Activated CD4-positive, CD25-positive, alpha-beta regulatory T cell treated with anti-CD3 and anti-CD28 coated beads, Interleukin-2, amount 50 U/mL, for 24 hours (primary cell): ENCODE results near the gene TFE3.
"Not testable (repeated sequence)": the region's sequence is repeated elsewhere in the genome, so short reads cannot be mapped to it uniquely, and the experiment has no call there.

Experiments used
- ATAC-seq, 2 donors: fragments of 150-1000 bp; cut with Tn5 transposase; one replicate each; pipeline ENCODE4 v1.10.0; 2021; ENCODE audit warnings: mild to moderate bottlenecking in 1 of 2, moderate library complexity in 1 of 2

The TFE3 gene

GRCh38 chrX:49000636-49001035, 42.5 kb downstream of the TFE3 start:
- no peak for ATAC-seq

DNA sequence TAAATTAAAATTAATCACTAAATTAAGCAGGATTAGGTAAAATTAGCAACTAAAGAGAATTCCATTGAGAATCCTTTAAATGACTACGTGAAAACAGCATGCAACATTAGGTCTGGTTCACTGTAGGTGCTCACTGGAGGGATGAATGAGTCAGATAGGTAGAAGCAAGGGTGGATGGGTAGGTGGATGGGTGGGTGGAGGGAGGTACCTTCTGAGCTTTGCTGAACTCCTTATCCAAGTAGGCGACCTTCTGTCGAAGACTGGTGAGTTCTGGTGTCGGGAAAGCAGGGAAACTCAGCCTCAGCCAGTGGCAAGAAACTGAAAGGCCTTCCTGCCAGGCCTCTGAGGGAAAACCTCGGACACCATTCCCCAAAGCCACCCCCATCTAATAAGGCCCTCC, 44.1 kb downstream of the TFE3 start:
- no peak for ATAC-seq

- no peak for ATAC-seq
Measured at GRCh38 chrX:48998391-48998790, 44.8 kb downstream of the TFE3 start.

- ATAC-seq, result no peak
Measured at GRCh38 chrX:48997865-48998264, 45.3 kb downstream of the TFE3 start.

DNA sequence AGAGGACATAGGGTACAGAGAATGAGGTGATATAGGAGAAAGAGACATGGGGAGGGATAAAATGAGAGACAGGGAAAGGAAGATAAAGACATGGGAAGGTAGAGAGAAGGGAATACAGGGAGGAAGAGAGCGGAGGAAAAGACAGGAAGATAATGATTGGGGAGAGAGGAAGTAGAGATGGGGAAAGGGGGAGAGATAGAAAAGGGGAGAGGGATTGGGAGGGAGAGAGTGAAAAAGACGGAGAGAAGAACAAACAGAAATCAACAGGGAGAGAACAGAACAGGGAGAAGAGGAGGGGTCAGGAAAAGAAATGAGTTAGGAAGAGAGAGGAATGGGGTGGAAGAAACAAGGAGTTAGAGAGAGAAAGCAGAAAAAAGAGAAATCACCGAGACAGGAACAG, 45.7 kb downstream of the TFE3 start:
- ATAC-seq, result no peak

DNA sequence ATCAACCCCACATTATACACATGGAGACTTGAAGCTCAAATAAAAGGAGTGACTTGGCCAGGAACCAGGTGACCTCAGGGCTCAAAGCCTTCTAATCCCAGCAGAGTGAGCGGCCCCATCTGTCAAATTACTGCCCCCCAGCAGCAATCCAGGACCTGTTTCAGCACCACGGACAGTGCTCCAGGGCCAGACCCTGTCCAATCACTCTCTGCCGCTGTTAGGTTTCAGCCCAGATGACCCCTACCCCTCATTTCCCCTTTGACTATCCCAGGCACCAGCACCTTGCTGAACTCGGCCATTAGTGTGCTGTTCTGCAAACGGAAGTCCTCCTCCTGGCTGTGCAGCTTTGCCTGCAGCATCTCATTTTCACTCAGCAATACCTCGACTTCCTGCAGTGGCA, 46.2 kb downstream of the TFE3 start:
- ATAC-seq, result no peak

DNA sequence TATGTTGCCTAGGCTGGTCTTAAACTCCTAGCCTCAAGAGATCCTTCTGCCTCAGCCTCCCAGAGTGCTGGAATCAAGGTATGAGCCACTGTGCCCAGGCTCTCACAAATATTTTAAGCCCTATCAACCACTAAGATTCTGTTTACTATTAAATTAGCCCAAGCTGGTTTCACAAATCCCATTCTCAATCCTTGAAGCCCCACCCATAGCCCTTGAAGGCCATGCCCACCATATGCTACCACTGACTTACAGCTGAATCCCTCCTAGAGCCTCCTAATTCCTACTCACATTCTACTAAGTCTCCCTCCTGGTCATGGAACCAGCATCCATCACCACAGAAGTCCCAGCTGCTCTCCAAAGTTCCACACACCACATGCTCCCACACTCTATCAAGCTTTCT, 50.8 kb downstream of the TFE3 start:
- ATAC-seq, result no peak

DNA sequence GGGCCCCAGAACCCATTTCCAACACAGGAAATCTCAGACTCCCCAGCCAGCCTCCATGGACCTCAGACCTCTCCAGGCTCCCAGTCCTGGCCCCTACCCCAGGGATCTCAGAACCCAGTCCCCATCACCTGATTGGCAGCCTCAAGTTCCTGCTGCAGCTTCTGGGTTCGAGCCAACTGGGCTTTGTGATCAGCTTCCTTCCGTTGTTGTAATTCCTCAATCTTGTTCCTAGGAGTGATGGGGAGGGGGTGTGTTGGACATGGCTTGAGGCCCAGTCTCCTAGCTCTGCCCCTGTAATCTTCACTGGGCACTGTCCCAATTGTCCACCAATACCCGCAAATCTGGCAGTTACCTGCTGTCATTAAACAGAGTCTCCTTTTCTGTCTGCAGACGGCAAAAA, 53.7 kb downstream of the TFE3 start:
- no peak for ATAC-seq

GRCh38 chrX:48983896-48984295, 59.3 kb downstream of the TFE3 start:
- ATAC-seq, result no peak

DNA sequence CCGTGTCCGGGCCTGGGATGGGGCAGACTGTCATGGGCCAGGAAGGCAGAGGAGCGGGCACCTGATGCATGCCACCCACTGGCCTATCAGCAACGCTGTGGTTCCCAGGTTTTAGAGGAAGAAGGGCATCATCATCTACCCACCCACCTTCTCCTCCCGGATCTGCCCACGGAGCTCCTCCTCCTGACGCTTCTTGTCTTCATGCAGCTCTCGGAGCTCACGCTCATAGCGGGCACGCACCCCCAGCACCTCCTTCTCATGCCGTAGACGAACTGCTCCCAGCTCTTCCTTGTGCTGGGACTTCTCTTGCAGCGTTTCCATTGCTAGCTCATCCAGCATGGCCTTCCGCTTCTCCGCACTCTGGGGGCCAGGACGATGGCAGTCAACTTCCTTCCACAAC, 60.1 kb downstream of the TFE3 start:
- ATAC-seq, result no peak

DNA sequence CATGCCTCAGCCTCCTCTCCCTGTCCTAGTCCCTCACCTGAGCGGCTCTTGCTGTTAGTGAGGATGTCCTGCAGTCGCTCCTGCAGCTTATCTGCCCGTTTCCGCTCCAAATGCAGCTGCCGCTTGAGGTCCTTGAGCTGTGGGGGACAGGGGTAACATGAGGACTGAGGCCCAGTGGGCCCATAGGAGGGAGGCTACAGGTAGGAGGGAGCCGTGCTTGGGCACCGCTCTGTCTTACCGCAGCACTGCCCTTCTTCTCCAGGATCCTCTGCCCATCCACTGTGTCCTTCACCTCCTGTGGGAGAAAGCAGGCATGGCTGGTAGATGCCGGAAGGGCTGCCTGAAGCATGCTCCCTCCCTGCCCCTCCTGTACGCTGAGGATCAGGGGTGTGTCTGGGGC, 62.0 kb downstream of the TFE3 start:
- ATAC-seq, result no peak

GRCh38 chrX:48980341-48980740, 62.8 kb downstream of the TFE3 start:
- not testable (repeated sequence) for ATAC-seq
